HG02884 (cell line): ENCODE results near the gene GPAM.
"Not testable (repeated sequence)": the region's sequence is repeated elsewhere in the genome, so short reads cannot be mapped to it uniquely, and the experiment has no call there.

Experiments
- ATAC-seq: cut with Tn5 transposase; IDR thresholded peaks from one replicate; pipeline ENCODE4 v1.9.1; 2021; ENCODE audit warnings: mild to moderate bottlenecking, moderate library complexity; ENCODE audit not compliant: unreplicated experiment

GPAM gene

GRCh38 chr10:112216151-112216550 is 32.6 kb upstream of the GPAM start:
- ATAC-seq: no peak

- ATAC-seq: no peak
These were observed 31.8 kb upstream of the GPAM start for GRCh38 chr10:112215342-112215774.

DNA sequence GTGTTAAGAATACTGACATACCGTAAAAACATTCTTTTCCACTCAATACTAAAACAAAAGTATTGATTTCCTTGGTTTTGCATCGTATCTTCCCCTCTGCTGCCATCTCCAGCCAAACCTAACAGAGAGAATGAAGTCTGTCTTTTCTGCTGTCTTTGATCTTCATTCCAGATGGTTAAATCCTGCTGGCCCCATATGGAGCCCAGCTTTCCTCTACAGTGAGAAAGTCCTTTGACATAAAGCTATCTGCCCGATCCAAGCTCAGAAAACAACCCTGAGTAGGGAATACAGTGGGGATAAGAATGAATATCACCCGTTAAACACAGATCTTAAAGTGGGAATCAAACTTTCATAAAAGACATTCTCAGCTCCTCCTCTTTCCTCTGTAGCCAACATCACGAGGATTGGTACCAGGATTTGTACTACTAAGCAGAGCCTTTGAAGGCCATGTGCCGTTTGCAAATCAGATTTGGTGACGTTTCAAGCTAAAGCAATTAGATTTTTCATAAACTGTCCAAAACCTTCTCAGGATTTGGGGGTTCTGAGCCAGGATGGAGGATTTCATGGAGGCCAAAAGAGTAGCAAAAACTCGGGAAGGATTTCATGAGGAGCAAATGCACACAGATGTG is 30.8 kb upstream of the GPAM start:
- ATAC-seq: no peak

DNA sequence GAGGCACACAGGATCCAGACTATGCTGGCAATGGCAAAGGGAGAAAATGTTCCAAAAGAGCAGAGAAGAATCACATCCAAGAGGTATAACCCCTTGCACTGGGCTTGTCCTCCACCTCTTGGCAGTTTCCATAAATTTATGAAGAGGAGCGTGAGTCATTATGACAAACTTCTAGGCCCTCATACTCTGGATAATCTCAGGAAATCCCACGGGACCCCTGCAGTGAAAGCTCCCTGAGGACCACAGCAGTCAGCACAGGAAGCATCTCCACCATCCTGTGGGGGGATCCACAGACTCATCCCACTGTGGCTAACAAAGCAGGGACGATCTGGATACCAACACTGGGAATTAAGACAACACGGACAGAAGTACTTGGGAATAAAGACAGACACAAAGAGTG is 30.3 kb upstream of the GPAM start:
- ATAC-seq: no peak

GRCh38 chr10:112213098-112213823 is 29.7 kb upstream of the GPAM start:
- ATAC-seq: peak; percentile 78

DNA sequence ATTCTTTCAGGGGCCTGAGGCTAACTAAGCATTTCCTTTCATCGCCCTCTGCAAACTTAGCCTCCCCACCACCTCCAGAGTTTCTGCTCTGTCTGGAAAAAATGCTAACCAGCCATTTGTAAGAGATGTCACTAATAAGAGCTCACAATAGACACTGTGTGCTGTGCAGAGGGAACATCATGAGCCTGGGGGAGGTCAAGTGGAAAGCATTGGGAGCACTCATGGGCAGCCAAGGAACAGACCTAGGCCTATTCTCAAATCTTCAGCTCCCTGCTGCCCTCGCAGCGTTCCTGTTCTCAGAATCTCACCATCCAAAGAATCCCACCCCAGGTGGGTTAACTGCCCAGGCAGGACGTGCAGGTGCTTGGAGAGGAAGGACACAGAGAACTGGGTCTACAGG is 27.1 kb upstream of the GPAM start:
- no peak for ATAC-seq

DNA sequence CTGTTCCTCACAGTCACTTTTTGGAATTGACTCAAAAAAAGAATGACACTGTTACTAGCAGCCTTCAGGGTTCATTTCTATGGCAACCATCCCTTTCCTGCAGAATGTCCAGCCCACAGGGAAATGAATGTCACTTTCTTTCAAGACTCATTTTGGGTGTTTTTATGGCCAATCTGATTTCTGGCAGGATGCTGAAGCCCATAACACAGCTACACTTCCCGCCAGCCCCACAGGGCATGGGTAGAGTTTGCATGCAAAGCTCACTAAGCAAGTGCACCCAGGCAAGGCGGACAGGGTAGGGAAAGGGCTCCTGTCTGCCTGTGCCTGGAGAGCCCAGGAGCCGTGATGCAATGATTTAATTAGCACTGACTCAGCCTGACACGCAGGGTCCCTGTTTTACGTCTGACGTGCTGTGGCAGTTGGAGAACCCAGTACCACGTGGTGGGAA is 26.1 kb upstream of the GPAM start:
- ATAC-seq: no peak

DNA sequence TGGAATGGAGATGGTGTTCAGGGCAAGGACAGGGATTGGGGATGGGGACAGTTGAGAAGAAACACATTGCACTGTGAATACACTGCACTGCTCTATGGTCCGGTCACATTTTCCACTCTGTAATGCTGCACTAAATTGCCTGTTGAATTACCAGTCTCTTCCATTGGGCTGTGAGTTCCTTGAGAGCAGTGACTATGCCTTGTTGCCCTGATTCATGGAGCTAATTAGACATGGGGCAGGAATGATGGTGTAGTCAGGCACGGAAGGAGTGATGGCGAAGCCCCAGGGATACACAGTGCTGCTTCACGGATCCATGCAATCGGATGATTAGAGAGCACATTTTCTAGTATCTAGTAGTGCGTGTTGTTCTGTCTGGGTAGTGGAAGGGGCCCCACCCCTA is 25.4 kb upstream of the GPAM start:
- ATAC-seq: no peak

DNA sequence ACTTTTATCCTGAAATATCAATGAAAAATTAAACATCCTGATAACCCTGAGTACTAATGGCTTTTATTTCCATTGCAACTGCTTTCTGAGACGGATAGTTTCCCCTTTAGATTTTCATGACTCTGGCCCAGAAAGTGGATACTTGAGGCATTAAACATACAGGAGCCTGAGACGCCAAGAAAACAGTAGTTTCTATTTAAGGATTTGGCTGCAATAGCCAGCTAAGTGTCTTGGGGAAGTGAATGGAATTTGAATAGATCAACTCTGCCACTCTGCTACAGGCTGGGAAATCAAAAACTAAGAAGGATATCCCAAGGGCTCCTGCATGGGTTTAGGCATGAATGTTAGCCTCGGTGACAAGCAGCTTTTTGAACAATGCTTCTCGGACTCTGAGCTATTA is 24.7 kb upstream of the GPAM start:
- ATAC-seq: no peak

- peak; percentile 64 for ATAC-seq
These were observed 19.9 kb upstream of the GPAM start for GRCh38 chr10:112203328-112204076.

GRCh38 chr10:112202561-112203241 is 19.1 kb upstream of the GPAM start:
- ATAC-seq: peak; percentile 88

DNA sequence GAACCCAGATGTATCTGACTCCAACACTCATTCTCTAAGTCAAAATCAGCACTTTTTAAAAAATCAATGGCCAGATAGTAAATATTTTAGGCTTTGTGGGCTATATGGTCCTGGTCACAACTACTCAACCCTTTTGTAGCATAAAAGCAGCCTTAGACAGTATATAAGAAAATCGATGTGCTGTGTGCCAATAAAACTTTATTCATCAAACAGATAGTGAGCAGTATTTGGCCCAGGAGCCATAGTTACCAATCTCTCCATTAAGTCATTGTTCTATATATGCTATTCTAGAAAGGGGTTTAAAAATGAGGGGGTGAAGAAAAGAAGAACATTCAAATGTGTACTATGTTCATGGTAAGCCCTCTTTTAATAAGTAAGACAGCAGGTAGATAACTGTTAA is 18.5 kb upstream of the GPAM start:
- ATAC-seq: no peak

- no peak for ATAC-seq
These were observed 17.8 kb upstream of the GPAM start for GRCh38 chr10:112201334-112201733.

DNA sequence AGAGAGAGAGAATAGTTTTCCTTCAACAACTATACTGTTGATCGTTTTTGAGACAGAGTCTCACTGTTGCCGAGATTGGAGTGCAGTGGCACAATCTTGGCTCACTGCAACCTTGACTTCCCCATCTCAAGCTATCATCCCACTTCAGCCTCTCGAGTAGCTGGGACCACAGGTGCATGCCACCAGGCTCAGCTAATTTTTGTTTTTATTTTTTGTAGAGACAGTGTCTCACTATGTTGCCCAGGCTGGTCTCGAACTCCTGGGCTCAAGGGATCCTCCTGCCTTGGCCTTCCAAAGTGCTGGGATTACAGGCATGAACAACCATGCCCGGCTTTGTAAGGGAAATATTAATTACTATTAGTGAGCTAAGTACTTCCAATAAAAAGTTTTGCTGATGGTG is 16.7 kb upstream of the GPAM start:
- not testable (repeated sequence) for ATAC-seq

DNA sequence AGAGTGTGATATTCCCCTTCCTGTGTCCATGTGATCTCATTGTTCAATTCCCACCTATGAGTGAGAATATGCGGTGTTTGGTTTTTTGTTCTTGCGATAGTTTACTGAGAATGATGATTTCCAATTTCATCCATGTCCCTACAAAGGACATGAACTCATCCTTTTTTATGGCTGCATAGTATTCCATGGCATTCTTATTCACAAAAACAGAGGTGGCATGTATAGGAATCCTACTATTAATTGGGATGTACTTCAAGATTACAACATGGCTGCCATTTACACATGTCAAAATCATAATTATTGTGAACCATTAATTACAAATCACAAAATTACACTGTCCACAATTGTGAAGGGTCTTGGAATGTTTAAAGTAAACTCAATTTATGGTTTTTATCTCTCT is 14.1 kb upstream of the GPAM start:
- not testable (repeated sequence) for ATAC-seq

DNA sequence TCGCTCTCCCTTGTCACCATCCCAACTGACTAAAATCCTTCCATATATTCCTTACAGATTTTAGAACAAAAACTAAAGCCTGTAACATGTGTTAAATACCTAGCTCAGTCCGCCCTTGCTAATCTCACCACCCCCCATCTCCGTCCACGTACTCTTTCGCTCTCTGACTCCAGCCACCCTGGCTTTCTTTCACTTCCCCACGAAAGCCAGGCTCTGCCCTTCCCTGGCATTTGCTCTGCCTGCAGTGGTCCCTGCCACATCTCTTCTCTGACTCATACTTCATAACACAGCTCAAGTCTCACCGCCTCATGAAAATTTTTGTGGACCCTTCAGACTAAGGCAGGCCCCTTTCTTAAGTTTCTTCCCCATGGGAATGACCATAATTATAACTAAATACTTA is 11.7 kb upstream of the GPAM start:
- ATAC-seq: no peak

DNA sequence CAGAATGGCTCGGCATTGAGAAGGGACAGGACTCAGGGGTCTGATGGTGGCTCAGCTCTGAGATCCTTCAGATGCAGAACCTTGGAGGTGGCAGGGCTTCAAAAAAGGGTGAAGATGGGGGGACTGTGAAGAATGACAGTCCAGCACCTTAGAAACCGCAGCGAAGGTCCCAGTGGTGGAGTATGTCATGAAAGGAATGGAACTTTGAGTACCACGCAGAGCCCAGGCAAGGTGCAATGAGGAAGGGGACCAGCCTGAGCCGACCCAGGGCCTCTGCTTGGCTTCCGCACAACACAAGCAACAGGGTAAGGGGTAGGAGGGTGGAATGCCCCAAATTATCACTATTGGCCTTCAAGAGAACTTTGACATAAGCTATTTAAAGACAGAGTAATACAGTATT is 8.2 kb upstream of the GPAM start:
- ATAC-seq: no peak

DNA sequence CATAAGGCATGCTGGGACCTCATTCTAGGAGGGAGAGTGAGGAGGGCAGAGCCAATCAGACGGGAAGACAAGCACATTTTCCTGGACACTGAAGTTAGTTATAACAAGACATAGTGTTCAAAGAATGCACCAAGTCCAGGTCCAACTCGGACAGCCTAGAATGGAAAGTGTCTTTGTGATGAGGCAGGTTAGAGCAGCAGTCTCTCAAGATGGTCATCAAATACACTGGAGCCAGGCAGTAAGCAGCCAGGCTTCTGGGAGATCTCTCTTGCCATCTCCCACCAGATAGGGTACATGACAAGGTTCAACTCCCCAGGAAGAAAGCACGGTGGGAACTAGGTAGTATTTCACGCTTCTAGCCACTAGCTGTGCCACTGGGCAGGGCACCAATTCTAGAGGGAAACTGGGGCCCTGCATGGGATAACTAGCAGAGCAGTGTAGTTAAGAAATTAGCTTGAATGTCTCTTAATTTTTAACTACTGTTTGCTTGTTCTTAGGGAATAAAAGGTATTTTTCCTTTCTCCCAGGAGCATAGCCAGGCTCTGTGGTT is 7.6 kb upstream of the GPAM start:
- no peak for ATAC-seq

GRCh38 chr10:112189465-112189864 is 5.9 kb upstream of the GPAM start:
- no peak for ATAC-seq

DNA sequence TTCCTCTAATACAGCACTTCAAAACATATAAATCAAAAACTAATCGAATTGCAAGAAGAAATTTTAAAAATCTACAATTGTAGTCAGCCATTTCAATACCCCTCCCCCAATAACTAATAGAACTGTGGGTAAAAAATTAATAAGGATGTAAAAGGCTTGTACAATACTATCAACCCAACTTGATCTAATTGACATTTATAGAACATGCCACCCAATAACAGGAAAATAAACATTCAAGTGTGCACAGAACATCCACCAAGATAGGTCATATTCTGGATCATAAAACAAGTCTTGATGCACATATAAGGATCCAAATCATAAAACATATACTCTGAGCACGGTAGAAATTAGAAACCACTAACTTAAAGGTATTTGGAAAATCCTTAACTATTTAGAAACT is 4.0 kb upstream of the GPAM start:
- no peak for ATAC-seq

DNA sequence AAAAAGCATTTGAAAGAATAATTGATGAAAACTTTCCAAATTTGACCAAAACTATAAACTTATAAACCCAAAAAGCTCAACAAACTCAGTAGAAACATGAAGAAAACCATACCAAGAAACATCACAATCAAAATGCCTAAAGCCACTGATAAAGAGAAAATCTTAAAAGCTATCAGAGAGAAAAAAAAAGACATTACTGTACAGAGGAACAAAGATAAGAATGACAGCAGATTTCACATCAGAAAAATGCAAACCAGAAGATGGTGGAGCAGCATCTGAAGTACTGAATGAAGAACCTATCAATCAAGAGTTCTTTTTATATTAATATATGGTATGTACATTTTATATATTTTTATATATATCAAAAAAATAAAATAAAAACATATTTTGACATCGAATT is 2.4 kb upstream of the GPAM start:
- no peak for ATAC-seq
